ENCODE measurements around the gene PACSIN1. TPM values are rescaled to one million over a fixed set of nuclear protein-coding genes. Genes with fewer than 3 reads are reported as not detected.

PACSIN1 gene
- total RNA-seq, 1 donor from 2014 or later, result not detected

DNA sequence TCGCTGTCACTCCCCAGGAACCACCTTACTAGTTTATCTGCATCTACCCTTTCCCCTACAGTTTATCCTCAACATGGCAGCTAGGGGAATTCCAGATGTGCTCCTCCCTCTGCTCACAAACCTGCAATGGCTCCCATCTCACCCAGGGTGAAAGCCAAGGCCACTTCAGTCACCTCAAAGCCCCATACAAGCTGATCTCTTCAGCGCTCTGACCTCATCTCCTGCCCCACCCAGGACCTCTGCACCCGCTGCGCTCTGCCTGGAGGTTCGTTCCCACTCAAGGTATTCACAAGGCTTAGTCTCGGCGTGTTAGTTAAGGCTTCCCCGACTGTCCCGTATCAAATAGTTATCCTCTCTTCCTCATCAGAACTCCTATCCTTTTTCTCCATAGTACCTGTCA is 118.8 kb downstream of the PACSIN1 start:
- peaks cover 21% of the 10 kb centered on the region for H3K36me3 ChIP-seq
- no peak overlapping the region for H3K4me3 ChIP-seq
- H3K27me3 ChIP-seq (ENCODE audit: low read depth), result no peaks in the 10 kb centered on the region
- H3K27ac ChIP-seq, result no peak overlapping the region
- DNase-seq, result no peak
- no peak for ATAC-seq
- H3K9me3 ChIP-seq, result no peaks in the 10 kb centered on the region
- intact Hi-C loops (cut with DNase I), result no loop called here
- TF ChIP-seq, protein P1, sequence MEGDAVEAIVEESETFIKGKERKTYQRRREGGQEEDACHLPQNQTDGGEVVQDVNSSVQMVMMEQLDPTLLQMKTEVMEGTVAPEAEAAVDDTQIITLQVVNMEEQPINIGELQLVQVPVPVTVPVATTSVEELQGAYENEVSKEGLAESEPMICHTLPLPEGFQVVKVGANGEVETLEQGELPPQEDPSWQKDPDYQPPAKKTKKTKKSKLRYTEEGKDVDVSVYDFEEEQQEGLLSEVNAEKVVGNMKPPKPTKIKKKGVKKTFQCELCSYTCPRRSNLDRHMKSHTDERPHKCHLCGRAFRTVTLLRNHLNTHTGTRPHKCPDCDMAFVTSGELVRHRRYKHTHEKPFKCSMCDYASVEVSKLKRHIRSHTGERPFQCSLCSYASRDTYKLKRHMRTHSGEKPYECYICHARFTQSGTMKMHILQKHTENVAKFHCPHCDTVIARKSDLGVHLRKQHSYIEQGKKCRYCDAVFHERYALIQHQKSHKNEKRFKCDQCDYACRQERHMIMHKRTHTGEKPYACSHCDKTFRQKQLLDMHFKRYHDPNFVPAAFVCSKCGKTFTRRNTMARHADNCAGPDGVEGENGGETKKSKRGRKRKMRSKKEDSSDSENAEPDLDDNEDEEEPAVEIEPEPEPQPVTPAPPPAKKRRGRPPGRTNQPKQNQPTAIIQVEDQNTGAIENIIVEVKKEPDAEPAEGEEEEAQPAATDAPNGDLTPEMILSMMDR (IDR thresholded peaks at IDR 0.05), result no peak
- no peaks in the 10 kb centered on the region for H3K4me1 ChIP-seq

Other genes with a start within 250 kb of the PACSIN1 start
- 63.5 TPM for gene HMGA1, start 229.2 kb upstream of the PACSIN1 start, total RNA-seq
- gene SMIM29, start 217.1 kb upstream of the PACSIN1 start, total RNA-seq, result 29.8 TPM
- 29.1 TPM for gene NUDT3, start 73.4 kb upstream of the PACSIN1 start, total RNA-seq
- gene RPS10, start 40.0 kb upstream of the PACSIN1 start, total RNA-seq, result 956 TPM
- gene SPDEF, start 90.3 kb downstream of the PACSIN1 start, total RNA-seq, result 3.5 TPM
- 90.3 TPM for gene ILRUN, start 230.7 kb downstream of the PACSIN1 start, total RNA-seq

All from lower lobe of right lung (tissue), 2 donors.